ENCODE measurements around the gene MBOAT2.

DNA sequence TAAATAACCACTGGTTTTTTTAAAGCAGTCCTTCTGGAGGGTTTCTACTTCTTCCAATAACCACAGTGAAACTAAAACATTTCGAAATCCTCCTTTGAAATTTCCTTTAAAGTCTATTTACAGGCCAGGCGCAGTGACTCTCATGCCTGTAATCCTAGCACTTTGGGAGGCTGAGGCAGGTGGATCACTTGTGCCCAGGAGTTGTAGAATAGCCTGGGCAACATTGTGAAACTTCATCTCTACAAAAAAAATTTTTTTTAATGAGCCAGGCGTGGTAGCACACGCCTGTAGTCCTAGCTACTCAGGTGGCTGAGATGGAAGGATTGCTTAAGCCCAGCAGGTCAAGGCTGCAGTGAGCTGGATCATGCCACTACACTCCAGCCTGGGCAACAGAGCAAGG, 181.3 kb downstream of the MBOAT2 start:
- TF ChIP-seq, protein P1, sequence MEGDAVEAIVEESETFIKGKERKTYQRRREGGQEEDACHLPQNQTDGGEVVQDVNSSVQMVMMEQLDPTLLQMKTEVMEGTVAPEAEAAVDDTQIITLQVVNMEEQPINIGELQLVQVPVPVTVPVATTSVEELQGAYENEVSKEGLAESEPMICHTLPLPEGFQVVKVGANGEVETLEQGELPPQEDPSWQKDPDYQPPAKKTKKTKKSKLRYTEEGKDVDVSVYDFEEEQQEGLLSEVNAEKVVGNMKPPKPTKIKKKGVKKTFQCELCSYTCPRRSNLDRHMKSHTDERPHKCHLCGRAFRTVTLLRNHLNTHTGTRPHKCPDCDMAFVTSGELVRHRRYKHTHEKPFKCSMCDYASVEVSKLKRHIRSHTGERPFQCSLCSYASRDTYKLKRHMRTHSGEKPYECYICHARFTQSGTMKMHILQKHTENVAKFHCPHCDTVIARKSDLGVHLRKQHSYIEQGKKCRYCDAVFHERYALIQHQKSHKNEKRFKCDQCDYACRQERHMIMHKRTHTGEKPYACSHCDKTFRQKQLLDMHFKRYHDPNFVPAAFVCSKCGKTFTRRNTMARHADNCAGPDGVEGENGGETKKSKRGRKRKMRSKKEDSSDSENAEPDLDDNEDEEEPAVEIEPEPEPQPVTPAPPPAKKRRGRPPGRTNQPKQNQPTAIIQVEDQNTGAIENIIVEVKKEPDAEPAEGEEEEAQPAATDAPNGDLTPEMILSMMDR (IDR thresholded peaks at IDR 0.05), result no peak
- no peak for TF ChIP-seq POLR2A (IDR thresholded peaks at IDR 0.05)
